GM12891 (cell line): Measurements from ENCODE around the gene ZKSCAN2.

ENCODE experiments used
- POLR2A ChIP-seq: IDR thresholded peaks from 2 replicates; pipeline ENCODE4 v1.6.1; 2011; ENCODE audit warnings: low read depth, low read length, control low read depth
- POLR2AphosphoS5 ChIP-seq: IDR thresholded peaks from 2 replicates; pipeline ENCODE4 v1.6.1; 2011; ENCODE audit warnings: low read depth, low read length, control low read depth
- POU2F2 ChIP-seq: IDR thresholded peaks from 2 replicates; pipeline ENCODE4 v1.6.1; 2011; ENCODE audit warnings: low read depth, mild to moderate bottlenecking, control low read depth, low read length, moderate library complexity
- SPI1 ChIP-seq: IDR thresholded peaks from 2 replicates; pipeline ENCODE4 v1.6.1; 2011; ENCODE audit warnings: low read depth, low read length, control low read depth
- TAF1 ChIP-seq: IDR thresholded peaks from 2 replicates; pipeline ENCODE4 v1.6.1; 2011; ENCODE audit warnings: low read depth, low read length, control low read depth

DNA sequence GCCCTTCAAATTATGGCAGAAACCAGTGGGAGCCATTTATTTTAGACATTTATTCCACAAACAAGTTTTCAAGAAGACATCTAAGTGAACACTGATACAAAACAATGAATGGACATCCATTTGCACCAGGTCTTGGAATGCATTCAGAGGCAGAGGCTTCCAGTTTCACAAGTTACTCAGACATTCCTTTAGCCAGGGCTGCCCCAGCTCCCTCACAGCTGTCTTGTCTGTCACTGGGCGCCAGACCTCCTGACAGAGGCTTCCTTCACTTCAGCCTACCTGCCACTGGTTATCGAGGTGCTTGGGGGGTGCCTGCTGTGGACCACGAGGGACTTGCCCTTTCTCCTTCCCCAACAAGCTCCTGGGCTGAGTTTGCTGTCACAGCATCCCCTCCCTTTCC, 21.7 kb downstream of the ZKSCAN2 start:
- TF ChIP-seq POLR2A (no peak), POU2F2 (no peak), SPI1 (no peak), POLR2AphosphoS5 (no peak), TAF1 (no peak)
